HEK293T (cell line): ENCODE measurements around the gene CLIC4.
"Not testable (repeated sequence)": the region's sequence is repeated elsewhere in the genome, so short reads cannot be mapped to it uniquely, and the experiment has no call there.

Experiments
- CTCF ChIA-PET: fragments of 350-600 bp; formaldehyde crosslinking; extraction: SDS; loops from one replicate; lab custom pipeline; 2021; ENCODE audit warnings: antibody characterized with exemption, inconsistent platforms; lab: Yijun Ruan, JAX
- POLR2A ChIA-PET: fragments of 350-600 bp; formaldehyde crosslinking; extraction: SDS; loops from one replicate; lab custom pipeline; 2020; ENCODE audit warnings: antibody characterized with exemption, inconsistent platforms; lab: Yijun Ruan, JAX
- DNase-seq: peaks from one replicate; pipeline ENCODE4 v3.0.0; 2012; ENCODE audit warnings: mixed read lengths; ENCODE audit errors: extremely low spot score
- ARNT ChIP-seq: fragments of 450-650 bp; IDR thresholded peaks from 2 replicates; pipeline ENCODE4 v1.6.1; 2017; ENCODE audit warnings: mild to moderate bottlenecking
- BHLHE40 ChIP-seq: fragments of 450-650 bp; IDR thresholded peaks from 2 replicates; pipeline ENCODE4 v1.6.1; 2016; ENCODE audit warnings: mild to moderate bottlenecking, moderate library complexity, borderline replicate concordance
- CTBP1 ChIP-seq: fragments of 450-650 bp; IDR thresholded peaks from 2 replicates; pipeline ENCODE4 v1.6.1; 2016; ENCODE audit warnings: borderline replicate concordance
- ELF4 ChIP-seq: fragments of 450-650 bp; IDR thresholded peaks from 2 replicates; pipeline ENCODE4 v1.6.1; 2017; ENCODE audit warnings: antibody characterized with exemption
- FOXA1 ChIP-seq: fragments of 450-650 bp; IDR thresholded peaks from 2 replicates; pipeline ENCODE4 v1.6.1; 2016; ENCODE audit warnings: mild to moderate bottlenecking
- FOXK2 ChIP-seq: fragments of 450-650 bp; IDR thresholded peaks from 2 replicates; pipeline ENCODE4 v1.6.1; 2016; ENCODE audit warnings: mild to moderate bottlenecking
- FOXM1 ChIP-seq: fragments of 450-650 bp; IDR thresholded peaks from 2 replicates; pipeline ENCODE4 v1.6.1; 2017; ENCODE audit warnings: mild to moderate bottlenecking, borderline replicate concordance
- HDGF ChIP-seq: fragments of 450-650 bp; IDR thresholded peaks from 2 replicates; pipeline ENCODE4 v1.6.1; 2017; ENCODE audit warnings: antibody characterized with exemption, borderline replicate concordance
- L3MBTL2 ChIP-seq: fragments of 450-650 bp; conservative IDR thresholded peaks from 2 replicates; pipeline ENCODE4 v1.6.1; 2016; ENCODE audit warnings: mild to moderate bottlenecking
- LEF1 ChIP-seq: fragments of 450-650 bp; IDR thresholded peaks from 2 replicates; pipeline ENCODE4 v1.6.1; 2017; ENCODE audit warnings: mild to moderate bottlenecking, borderline replicate concordance
- NFRKB ChIP-seq: fragments of 450-650 bp; IDR thresholded peaks from 2 replicates; pipeline ENCODE4 v1.6.1; 2016; ENCODE audit warnings: mild to moderate bottlenecking, moderate library complexity
- SP1 ChIP-seq: fragments of 450-650 bp; IDR thresholded peaks from 2 replicates; pipeline ENCODE4 v1.6.1; 2017
- SUZ12 ChIP-seq: fragments of 450-650 bp; IDR thresholded peaks from 2 replicates; pipeline ENCODE4 v1.6.1; 2016; ENCODE audit warnings: mild to moderate bottlenecking
- TARDBP ChIP-seq: fragments of 450-650 bp; IDR thresholded peaks from 2 replicates; pipeline ENCODE4 v1.6.1; 2016
- ZNF384 ChIP-seq: fragments of 450-650 bp; IDR thresholded peaks from 2 replicates; pipeline ENCODE4 v1.6.1; 2016
- TF ChIP-seq, protein P1 (sequence below): fragments of 450-650 bp; IDR thresholded peaks from 2 replicates; pipeline ENCODE4 v1.6.1; 2016

Gene CLIC4

GRCh38 chr1:24783713-24784112 is 38.5 kb downstream of the CLIC4 start:
- TF ChIP-seq SUZ12 = no peak
- TF ChIP-seq, protein P1, sequence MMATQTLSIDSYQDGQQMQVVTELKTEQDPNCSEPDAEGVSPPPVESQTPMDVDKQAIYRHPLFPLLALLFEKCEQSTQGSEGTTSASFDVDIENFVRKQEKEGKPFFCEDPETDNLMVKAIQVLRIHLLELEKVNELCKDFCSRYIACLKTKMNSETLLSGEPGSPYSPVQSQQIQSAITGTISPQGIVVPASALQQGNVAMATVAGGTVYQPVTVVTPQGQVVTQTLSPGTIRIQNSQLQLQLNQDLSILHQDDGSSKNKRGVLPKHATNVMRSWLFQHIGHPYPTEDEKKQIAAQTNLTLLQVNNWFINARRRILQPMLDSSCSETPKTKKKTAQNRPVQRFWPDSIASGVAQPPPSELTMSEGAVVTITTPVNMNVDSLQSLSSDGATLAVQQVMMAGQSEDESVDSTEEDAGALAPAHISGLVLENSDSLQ = no peak
- no peak for TF ChIP-seq LEF1
- CTCF ChIA-PET = no interaction called here
- no peak for DNase-seq
- POLR2A ChIA-PET = no interaction called here

- DNase-seq = no peak
- no peak for TF ChIP-seq ARNT
- no peak for TF ChIP-seq FOXM1
- TF ChIP-seq LEF1 = no peak
- no peak for TF ChIP-seq FOXK2
- no peak for TF ChIP-seq NFRKB
- TF ChIP-seq BHLHE40 = no peak
- no peak for TF ChIP-seq SUZ12
- no peak for TF ChIP-seq CTBP1
- no peak for TF ChIP-seq FOXA1
- TF ChIP-seq L3MBTL2 = no peak
- TF ChIP-seq, protein P1 = no peak
- TF ChIP-seq SP1 = no peak
- no peak for TF ChIP-seq TARDBP
- no peak for TF ChIP-seq HDGF
- no peak for TF ChIP-seq ELF4
- TF ChIP-seq ZNF384 = no peak
- POLR2A ChIA-PET = no interaction called here
- CTCF ChIA-PET = no interaction called here
Measured at GRCh38 chr1:24786191-24786590, 40.9 kb downstream of the CLIC4 start.

DNA sequence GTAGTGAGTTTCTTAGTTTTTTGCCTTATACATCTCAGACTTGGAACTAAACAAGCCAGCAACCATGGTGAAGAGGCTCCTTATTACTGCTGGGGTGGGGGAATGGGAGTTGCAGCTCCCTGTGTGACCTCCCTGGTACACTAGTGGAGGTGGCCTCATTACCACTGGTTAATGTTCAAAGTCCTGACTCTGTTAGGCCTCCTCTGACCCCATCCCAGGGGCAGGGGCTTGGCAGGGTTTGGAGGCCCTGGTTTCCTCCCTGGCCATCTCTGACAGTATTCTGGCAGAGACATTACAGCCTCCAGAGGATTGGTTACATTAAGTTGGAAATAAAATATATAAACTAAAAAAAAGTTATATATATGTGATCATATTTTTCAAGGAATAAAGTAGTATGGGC is 45.2 kb downstream of the CLIC4 start:
- ChIA-PET POLR2A (no interaction called here), CTCF (no interaction called here)
- TF ChIP-seq LEF1 = no peak
- TF ChIP-seq SP1 = no peak
- TF ChIP-seq CTBP1 = no peak
- TF ChIP-seq NFRKB = no peak
- TF ChIP-seq ARNT = no peak
- TF ChIP-seq TARDBP = no peak
- TF ChIP-seq ZNF384 = no peak
- no peak for TF ChIP-seq L3MBTL2
- TF ChIP-seq, protein P1 = no peak
- no peak for TF ChIP-seq SUZ12
- TF ChIP-seq HDGF = no peak
- no peak for TF ChIP-seq ELF4
- no peak for TF ChIP-seq FOXA1
- TF ChIP-seq FOXK2 = no peak
- TF ChIP-seq FOXM1 = no peak
- no peak for TF ChIP-seq BHLHE40
- no peak for DNase-seq

DNA sequence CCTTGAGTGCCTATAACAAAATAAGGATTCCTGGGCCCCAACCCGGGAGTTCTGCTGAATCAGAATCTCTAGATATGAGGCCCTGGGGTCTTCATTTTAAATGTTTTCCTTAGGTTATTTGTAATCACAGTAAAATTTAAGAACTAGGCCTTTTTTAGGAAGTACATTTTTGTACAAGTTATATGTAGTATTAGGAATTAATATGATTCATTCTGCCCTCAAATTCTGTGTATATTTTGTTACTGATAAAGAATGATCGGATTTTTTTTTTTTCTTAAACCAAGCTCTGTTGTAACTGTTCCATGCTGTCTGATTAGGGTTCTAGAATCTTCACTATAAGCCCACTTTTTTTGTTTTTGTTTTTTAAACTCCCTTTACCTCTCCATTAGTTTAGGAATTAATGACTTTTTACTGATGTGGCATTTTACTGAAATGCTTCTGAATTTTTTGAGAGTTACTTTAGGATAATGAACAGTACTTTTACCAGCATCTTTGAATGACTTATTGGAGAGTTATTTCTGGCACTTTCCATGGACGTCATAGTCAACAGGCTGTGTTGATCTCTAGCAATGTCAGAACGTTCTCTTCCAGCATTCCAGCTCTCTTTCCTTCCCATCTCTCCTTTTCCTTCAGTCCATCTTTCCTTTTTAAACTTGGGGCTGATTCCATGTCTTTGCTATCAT is 48.3 kb downstream of the CLIC4 start:
- TF ChIP-seq BHLHE40 (no peak), SUZ12 (no peak)
- POLR2A ChIA-PET = interaction anchor here (0.9 kb wide), 1 partner anchor 49 kb away, joined by 3 read pairs; the partner anchor contains the start of gene CLIC4
- CTCF ChIA-PET = no interaction called here
- DNase-seq = no peak

DNA sequence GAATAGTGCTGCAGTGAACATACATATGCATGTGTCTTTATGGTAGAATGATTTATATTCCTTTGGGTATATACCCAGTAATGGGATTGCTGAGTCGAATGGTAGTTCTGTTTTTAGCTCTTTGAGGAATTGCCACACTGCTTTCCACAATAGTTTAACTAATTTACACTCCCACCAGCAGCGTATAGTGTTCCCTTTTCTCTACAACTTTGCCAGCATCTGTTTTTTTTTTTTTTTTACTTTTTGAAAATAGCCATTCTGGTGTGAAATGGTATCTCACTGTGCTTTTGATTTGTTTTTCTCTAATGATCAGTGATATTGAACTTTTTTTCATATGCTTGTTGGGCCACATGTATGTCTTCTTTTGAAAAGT is 48.9 kb downstream of the CLIC4 start:
- CTCF ChIA-PET, DNase-seq: not testable (repeated sequence)
- POLR2A ChIA-PET = interaction anchor here (0.9 kb wide), 1 partner anchor 49 kb away, joined by 3 read pairs; the partner anchor contains the start of gene CLIC4

DNA sequence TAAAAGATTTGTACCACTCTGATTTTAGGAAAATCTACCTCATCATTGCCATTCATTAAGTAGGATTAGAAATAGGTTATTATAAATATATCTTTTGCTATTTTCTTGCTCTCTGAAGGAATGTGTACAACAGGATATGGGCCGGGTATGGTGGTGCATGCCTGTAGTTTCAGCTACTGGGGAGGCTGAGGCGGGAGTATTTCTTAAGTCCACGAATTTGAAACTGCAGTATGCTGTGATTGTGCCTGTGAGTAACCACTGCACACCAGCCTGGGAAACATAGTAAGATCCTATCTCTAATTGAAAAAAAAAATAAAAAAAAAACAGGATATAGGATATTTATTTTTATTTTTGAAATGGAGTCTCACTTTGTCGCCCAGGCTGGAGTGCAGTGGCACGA is 50.0 kb downstream of the CLIC4 start:
- TF ChIP-seq ELF4 (no peak), SUZ12 (no peak), NFRKB (no peak), L3MBTL2 (no peak), CTBP1 (no peak), HDGF (no peak), SP1 (no peak), FOXK2 (no peak), FOXA1 (no peak), FOXM1 (no peak), LEF1 (no peak), TARDBP (no peak), ZNF384 (no peak)
- TF ChIP-seq, protein P1 = no peak
- DNase-seq = no peak
- CTCF ChIA-PET = no interaction called here
- POLR2A ChIA-PET = no interaction called here
